Dendritic cell treated with granulocyte-macrophage colony-stimulating factor and Interleukin-4, amounts not matched to agents 40 ng/mL and 50 ng/mL, for 4 days (primary cell): Measurements from ENCODE around the gene MCF2L.

Source experiments
- H3K27ac Mint-ChIP-seq: one replicate; pipeline ENCODE4 v1.8.0; 2022; ENCODE audit warnings: mild to moderate bottlenecking, mixed read lengths
- H3K27me3 Mint-ChIP-seq: one replicate; pipeline ENCODE4 v1.8.0; 2022; ENCODE audit warnings: mild to moderate bottlenecking, mixed read lengths
- H3K36me3 Mint-ChIP-seq: one replicate; pipeline ENCODE4 v1.8.0; 2022; ENCODE audit warnings: low read depth, mixed read lengths
- H3K4me1 Mint-ChIP-seq: one replicate; pipeline ENCODE4 v1.8.0; 2022; ENCODE audit warnings: low read depth, mixed read lengths
- H3K4me3 Mint-ChIP-seq: one replicate; pipeline ENCODE4 v1.8.0; 2022; ENCODE audit warnings: mild to moderate bottlenecking, moderate library complexity, mixed read lengths
- H3K9me3 Mint-ChIP-seq: one replicate; pipeline ENCODE4 v1.8.0; 2022; ENCODE audit warnings: mixed read lengths
- intact Hi-C: fragments of 100-400 bp; cut with micrococcal nuclease; formaldehyde crosslinking; loops from one replicate; pipeline ENCODE4 v1.15.0; 2022

MCF2L gene

DNA sequence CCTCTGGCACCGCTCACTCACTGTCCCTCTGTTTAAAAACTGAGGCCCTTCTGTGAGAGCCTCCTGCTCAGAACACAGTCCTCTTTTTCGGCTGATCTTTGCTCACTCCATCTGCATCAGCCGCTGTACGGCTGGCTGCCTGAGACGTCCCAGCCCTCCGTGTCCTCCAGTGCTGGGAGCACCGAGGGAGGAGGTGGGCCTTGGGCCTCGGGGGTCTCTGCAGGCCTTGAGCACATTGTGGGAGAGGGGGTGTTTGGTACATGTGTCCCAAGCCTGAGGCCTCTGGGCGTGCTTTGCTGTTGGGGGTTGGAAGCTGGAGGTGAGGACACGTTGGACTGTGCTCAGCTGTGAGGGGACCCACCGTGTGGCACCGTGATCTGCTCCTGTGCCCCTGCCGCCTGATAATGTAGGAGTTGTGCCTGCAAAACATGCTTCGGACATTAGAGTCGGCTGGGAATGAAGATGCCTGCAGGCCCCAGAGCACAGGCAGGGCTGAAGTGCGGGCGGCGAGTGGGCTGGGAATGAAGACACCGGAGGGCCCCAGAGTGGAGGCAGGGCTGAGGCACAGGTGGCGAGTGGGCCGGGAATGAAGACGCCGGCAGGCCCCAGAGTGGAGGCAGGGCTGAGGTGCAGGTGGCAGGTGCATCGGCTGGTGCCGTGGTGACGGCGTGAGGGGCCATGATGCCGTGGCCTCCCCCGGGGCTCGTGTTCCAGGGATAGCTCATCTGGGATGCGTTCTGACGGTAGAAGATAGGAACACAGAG, 30.6 kb downstream of the MCF2L start:
- H3K27me3 Mint-ChIP-seq, result peaks cover 40% of the 10 kb centered on the region
- no peak overlapping the region for H3K4me3 Mint-ChIP-seq
- H3K27ac Mint-ChIP-seq, result no peak overlapping the region
- no peaks in the 10 kb centered on the region for H3K4me1 Mint-ChIP-seq
- intact Hi-C loops, result no loop called here
- H3K9me3 Mint-ChIP-seq, result no peaks in the 10 kb centered on the region
- no peaks in the 10 kb centered on the region for H3K36me3 Mint-ChIP-seq

DNA sequence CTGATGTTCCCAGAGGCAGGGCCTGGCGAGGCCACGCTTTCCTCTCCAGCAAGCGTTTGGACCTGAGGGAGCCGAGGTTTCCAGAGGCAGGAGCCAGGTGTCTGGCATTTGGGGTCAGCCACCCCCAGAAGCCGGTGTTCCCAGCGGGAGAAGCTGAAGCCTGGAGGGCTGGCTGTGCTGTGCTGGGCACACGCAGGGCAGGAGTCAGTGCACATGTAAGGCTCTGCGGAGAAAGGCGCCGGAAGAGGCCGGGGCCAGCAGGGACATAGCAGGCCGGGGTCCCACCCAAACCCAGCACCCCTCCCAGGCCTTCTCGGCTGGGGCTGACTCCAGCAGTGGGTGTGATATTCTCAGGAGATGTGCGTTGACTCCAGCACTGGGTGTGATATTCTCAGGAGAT, 31.6 kb downstream of the MCF2L start:
- intact Hi-C loops, result no loop called here
- Mint-ChIP-seq H3K27ac (no peak overlapping the region), H3K36me3 (no peaks in the 10 kb centered on the region), H3K4me1 (no peaks in the 10 kb centered on the region), H3K9me3 (no peaks in the 10 kb centered on the region), H3K4me3 (no peak overlapping the region), H3K27me3 (peaks cover 42% of the 10 kb centered on the region)

DNA sequence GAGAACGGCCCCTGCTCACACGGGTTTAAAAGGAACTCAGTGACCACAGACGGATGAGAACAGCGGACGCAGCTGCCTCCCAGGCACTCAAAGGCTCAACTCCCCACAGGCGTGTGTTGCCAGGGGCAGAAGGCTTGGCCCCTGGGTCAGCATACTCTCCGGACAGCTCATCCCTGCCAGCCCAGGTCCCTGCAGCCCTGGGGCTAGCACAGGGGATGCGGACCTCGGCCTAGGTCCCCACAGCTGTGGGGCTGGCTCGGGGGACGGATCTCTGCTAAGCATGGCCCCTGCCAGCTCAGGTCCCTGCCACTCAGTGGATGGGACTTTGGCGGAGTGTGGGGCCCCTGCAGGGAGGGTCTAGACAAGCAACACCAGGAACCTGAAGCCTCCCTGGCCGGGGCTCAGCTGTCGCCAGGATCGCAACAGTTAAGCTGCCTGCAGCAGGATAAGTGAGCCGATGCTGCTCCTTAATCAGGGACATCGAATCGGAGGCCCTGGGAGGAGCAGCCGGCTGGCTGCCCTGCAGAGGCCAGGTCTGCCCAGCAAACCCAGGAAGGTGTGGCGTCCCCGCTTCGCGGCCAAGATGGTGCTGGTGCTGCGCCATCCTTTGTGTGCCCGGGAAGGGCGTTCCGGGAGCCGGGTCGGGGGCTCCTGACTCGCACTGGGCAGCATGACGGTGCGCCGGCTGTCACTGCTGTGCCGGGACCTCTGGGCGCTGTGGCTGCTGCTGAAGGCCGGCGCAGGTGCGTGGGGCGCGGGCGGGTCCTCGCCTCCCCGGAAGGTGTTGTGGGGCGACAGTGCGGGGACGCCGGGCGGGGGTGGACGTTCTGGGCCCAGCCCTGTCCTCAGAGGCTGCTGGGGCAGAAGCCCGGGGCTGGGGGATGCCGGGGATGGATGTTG, 32.5 kb downstream of the MCF2L start:
- Mint-ChIP-seq H3K4me1 (no peaks in the 10 kb centered on the region), H3K27me3 (peaks cover 43% of the 10 kb centered on the region), H3K27ac (no peak overlapping the region), H3K36me3 (no peaks in the 10 kb centered on the region), H3K9me3 (no peaks in the 10 kb centered on the region), H3K4me3 (no peak overlapping the region)
- intact Hi-C loops, result no loop called here

DNA sequence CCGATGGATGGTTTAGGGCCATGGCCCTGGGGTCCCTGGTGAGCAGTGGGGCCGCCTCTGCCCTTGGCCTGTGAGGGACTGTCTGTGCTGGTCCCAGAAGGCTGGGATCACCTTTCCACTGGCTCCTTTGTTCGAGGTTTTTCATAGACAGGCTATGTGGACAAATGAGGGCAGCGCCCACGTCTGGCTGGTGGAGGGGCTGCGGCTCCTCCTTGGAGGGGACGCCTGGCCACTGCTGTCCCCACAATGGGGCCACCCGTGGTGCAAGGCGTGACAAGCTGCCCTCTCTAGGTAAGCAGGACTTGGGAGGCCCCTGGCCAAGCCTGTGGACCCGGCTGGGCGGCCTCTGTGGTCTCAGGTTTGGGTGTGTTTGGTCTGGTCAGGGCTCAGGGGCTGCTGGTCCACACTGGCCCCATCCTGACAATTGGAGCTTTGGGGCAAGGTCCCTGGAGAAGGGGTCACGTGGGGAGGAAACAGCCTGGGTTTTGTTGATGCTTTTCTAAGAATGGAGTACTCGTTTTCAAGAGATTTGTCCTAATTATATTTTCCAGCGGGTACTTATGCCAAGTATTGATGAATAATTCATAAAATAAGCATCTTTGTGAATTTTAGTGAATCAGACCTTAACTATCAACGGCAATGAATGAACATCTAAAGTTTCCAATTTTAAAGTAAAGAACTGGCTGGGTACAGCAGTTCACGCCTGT, 33.3 kb downstream of the MCF2L start:
- Mint-ChIP-seq H3K36me3 (no peaks in the 10 kb centered on the region), H3K4me1 (no peaks in the 10 kb centered on the region), H3K9me3 (no peaks in the 10 kb centered on the region), H3K27ac (no peak overlapping the region), H3K27me3 (peaks cover 43% of the 10 kb centered on the region), H3K4me3 (no peak overlapping the region)
- intact Hi-C loops, result no loop called here

DNA sequence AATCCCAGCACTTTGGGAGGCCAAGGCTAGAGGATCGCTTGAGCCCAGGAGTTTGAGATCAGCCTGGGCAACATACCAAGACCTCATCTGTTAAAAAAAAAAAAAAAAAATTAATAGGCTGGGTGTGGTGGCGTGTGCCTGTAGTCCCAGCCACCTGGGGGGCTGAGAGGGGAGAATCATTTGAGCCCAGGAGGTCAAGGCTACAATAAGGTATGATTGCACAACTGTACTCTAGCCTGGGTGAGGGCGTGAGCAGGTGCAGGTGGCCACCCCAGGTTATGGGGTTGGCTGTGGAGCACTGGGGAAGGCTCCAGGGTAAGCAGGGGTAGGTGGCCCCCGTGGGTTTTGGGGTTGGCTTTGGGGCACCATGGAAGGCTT, 33.9 kb downstream of the MCF2L start:
- Mint-ChIP-seq H3K36me3 (no peaks in the 10 kb centered on the region), H3K27ac (no peak overlapping the region), H3K9me3 (no peaks in the 10 kb centered on the region)

DNA sequence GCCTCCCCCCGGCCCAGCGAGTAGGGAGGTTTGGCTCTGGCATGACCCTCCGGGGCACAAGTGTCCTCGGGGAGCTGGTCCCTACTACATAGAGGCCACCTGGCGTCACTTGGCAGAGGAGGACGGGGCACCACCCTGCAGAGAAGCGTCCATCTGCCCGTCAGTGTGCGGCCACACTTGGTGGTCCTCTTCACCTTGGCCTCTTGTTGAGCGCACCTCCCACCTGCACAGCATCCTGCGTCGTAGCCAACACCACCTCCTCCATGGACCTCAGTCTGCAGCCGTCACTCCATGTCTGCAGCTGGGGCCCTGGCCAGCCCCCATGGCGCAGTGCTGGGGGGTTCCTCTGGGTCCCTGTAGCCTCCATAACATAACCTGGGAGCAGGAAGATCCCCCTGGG, 35.1 kb downstream of the MCF2L start:
- intact Hi-C loops, result no loop called here
- peaks cover 38% of the 10 kb centered on the region for H3K27me3 Mint-ChIP-seq
- no peaks in the 10 kb centered on the region for H3K4me1 Mint-ChIP-seq
- no peaks in the 10 kb centered on the region for H3K9me3 Mint-ChIP-seq
- H3K27ac Mint-ChIP-seq, result no peak overlapping the region
- no peak overlapping the region for H3K4me3 Mint-ChIP-seq
- no peaks in the 10 kb centered on the region for H3K36me3 Mint-ChIP-seq

More for the DNA sequence above, 33.9 kb downstream of the MCF2L start:
- intact Hi-C loops, result no loop called here
- Mint-ChIP-seq H3K27me3 (peaks cover 43% of the 10 kb centered on the region), H3K4me3 (no peak overlapping the region), H3K4me1 (no peaks in the 10 kb centered on the region)

DNA sequence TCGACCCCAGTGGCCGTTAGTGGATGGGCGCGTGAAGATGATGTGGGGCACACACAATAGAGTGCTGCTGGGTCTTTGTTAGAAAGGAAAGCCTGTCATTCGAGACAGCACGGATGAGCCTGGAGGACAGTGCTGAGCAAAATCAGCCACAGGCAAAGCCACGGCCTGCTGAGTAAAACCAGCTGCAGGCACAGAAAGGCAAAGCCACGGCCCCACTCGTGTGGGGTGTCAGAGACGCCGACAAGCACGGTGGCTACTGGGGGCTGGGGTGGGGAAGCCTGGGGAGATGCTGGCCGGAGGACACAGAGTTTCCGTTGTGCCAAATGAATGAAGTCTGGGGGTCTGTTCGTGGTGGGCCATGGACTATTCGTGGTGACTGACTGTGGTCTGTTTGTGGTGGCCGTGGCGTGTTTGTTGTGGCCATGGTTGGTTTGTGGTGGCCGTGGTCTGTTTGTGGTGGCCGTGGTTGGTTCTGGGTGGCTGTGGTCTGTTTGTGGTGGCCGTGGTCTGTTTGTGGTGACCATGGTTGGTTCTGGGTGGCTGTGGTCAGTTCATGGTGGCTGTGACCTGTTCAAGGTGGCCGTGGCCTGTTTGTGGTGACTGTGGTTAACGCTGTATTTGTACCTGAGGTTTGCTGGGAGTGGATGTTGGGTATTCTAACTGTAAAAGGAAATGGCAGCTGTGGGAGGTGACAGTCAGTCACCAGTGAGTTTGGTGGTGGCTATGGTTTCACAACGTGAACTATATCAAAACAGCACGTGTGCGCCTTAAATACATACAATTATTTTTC, 36.3 kb downstream of the MCF2L start:
- intact Hi-C loops, result no loop called here
- no peak overlapping the region for H3K4me3 Mint-ChIP-seq
- H3K36me3 Mint-ChIP-seq, result no peaks in the 10 kb centered on the region
- H3K27me3 Mint-ChIP-seq, result peaks cover 30% of the 10 kb centered on the region
- no peaks in the 10 kb centered on the region for H3K4me1 Mint-ChIP-seq
- H3K27ac Mint-ChIP-seq, result no peak overlapping the region
- no peaks in the 10 kb centered on the region for H3K9me3 Mint-ChIP-seq

DNA sequence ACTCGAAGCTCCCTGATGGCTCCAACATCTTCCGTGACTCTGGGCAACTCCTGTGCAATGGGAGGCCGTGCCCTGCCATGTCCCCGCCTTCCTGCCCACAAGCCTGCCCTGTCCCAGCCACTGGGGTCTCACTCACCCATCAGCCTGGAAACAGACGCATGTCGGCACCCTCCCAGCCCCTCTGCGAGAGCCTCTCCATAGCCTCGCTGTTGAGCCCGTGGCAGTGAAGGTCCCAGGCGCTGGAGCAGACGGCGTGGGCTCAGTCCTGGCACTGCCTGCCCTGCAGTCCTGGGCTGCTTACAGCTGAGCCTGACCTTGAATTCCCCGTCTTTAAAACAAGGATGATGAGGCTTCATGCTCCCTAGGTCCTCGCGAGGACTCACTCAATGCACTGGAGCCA, 37.0 kb downstream of the MCF2L start:
- intact Hi-C loops, result no loop called here
- H3K27me3 Mint-ChIP-seq, result peaks cover 23% of the 10 kb centered on the region
- H3K9me3 Mint-ChIP-seq, result peaks cover 2% of the 10 kb centered on the region
- H3K27ac Mint-ChIP-seq, result no peak overlapping the region
- no peaks in the 10 kb centered on the region for H3K36me3 Mint-ChIP-seq
- H3K4me3 Mint-ChIP-seq, result no peak overlapping the region
- H3K4me1 Mint-ChIP-seq, result no peaks in the 10 kb centered on the region

DNA sequence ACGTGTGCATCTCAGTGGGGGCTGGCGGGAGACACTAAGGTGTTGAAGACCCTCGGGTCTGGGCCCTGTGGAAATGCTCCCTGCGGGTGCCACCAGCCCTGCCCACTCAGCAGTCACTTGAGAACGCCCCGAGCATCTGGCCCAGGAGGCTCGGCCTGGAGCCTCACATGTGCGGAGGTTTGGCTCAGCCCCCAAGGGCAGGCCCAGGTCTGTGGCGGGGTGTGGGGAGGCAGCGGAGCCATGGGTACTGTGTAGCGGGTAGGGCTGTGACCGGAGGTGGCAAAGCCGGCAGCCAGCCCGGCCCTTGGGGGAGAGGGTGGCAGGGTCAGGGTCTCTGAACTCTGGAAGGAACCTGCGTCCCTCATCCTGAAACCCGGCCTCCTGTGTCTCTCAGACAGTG, 37.6 kb downstream of the MCF2L start:
- no peaks in the 10 kb centered on the region for H3K4me1 Mint-ChIP-seq
- H3K27ac Mint-ChIP-seq, result no peak overlapping the region
- H3K36me3 Mint-ChIP-seq, result no peaks in the 10 kb centered on the region
- peaks cover 8% of the 10 kb centered on the region for H3K9me3 Mint-ChIP-seq
- peaks cover 16% of the 10 kb centered on the region for H3K27me3 Mint-ChIP-seq
- no peak overlapping the region for H3K4me3 Mint-ChIP-seq
- intact Hi-C loops, result no loop called here

DNA sequence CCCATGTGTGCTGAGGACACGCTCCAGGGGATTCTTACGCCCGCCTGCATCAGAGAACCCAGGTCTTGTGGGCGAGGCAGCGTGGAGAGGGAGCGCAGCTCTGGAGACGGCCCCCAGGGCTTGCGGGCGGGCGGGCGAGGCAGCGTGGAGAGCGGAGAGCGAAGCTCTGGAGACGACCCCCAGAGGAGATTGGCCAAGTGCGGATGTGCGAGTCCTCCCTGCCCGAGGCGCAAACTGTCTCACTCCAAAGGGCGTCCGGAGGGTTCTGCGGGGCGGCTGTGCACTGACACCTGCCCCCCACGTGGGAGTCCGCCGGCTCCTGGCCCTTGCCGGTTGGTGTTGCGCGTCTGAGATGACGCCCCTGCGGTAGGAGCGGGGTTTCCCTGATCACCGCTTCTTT, 39.8 kb downstream of the MCF2L start:
- intact Hi-C loops, result no loop called here
- Mint-ChIP-seq H3K9me3 (peaks cover 20% of the 10 kb centered on the region), H3K4me1 (no peaks in the 10 kb centered on the region), H3K36me3 (no peaks in the 10 kb centered on the region), H3K27me3 (peaks cover 3% of the 10 kb centered on the region), H3K27ac (no peak overlapping the region), H3K4me3 (no peak overlapping the region)

DNA sequence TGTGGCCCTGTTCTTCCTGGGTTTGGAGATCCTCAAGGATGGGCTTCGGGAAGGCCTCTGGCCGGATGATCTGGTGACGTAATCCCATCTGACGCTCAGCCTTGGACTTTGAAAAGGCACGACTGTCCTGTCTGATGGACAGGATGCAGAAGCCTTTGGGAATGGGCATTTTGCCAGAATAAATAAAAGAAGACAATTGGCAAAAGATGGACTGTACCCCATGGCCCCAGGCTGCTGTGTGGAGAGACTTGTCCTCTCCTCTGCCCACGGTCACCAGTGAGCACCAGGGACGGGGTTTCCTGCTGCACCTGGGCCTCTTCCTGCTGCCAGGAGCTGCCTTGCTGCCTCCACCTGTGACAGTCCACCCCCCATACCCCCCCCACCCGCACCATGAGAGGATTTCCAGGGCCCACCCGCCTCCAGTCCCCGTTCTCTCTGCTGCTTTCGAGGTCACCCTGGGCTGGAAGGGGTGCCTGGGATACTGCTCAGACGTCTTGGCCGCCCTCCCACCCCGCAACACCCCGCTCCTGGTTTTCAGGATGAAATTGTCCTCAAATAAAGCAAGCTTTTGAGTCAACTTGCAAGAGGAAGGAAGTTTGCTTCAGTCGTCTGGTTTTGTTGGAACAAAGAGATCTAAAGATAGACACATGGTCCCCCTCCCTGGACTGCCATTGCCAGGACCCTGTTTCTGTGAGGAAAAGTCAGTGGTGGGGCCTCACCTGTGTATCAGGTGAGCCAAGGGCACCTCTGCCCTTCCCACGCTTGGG, 40.9 kb downstream of the MCF2L start:
- intact Hi-C loops, result no loop called here
- Mint-ChIP-seq H3K27ac (no peak overlapping the region), H3K36me3 (no peaks in the 10 kb centered on the region), H3K4me3 (no peak overlapping the region), H3K9me3 (peaks cover 20% of the 10 kb centered on the region), H3K4me1 (no peaks in the 10 kb centered on the region), H3K27me3 (peaks cover 2% of the 10 kb centered on the region)

DNA sequence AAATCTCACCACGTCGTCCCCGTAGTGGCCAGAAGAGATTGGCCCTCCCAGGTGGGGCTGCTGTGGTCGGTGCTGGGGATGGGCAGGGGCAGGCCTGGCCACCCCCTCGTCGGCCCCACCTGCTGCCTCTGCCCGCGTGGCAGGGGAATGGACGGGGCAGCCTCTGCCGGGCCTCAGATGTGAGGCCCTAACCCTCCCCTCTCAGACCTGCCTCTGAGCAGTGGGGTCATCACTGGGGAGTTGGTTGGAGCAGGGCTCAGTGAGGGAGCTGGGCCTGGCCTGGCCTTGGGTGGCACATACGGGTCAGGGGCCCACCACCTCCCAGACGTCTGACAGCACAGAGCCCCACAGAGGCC, 41.5 kb downstream of the MCF2L start:
- H3K4me1 Mint-ChIP-seq, result no peaks in the 10 kb centered on the region
- no peak overlapping the region for H3K27ac Mint-ChIP-seq
- peaks cover 20% of the 10 kb centered on the region for H3K9me3 Mint-ChIP-seq
- peaks cover 4% of the 10 kb centered on the region for H3K27me3 Mint-ChIP-seq
- intact Hi-C loops, result no loop called here
- no peaks in the 10 kb centered on the region for H3K36me3 Mint-ChIP-seq
- H3K4me3 Mint-ChIP-seq, result no peak overlapping the region

DNA sequence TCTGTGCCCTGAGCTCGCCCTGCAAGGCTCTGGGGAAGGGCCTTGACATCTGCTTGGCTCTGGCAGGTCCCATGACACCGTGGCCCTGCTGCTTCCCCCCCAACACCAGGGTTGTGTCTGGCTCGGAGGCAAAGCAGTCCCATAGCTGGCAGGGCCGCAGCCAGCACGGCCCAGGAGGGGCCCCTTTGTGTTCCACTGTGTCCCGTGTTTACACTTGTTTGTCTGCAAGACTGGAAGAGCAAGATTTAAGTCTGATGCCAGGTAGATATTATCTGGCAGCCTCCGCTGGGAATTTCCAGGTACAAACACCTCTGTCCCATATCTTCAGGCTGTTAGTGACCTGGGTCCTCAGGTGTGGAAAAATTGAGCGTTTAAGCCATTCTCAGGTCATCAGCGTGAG, 44.3 kb downstream of the MCF2L start:
- intact Hi-C loops, result no loop called here
- peaks cover 3% of the 10 kb centered on the region for H3K27me3 Mint-ChIP-seq
- no peak overlapping the region for H3K27ac Mint-ChIP-seq
- no peak overlapping the region for H3K4me3 Mint-ChIP-seq
- no peaks in the 10 kb centered on the region for H3K36me3 Mint-ChIP-seq
- peaks cover 20% of the 10 kb centered on the region for H3K9me3 Mint-ChIP-seq
- no peaks in the 10 kb centered on the region for H3K4me1 Mint-ChIP-seq
